ENCODE measurements around the gene YAP1. TPM values are rescaled to one million over a fixed set of nuclear protein-coding genes. Genes with fewer than 3 reads are reported as not detected.

The YAP1 gene
- total RNA-seq, 2 experiments from 2014 or later, result 1.1 to 1.5 TPM

DNA sequence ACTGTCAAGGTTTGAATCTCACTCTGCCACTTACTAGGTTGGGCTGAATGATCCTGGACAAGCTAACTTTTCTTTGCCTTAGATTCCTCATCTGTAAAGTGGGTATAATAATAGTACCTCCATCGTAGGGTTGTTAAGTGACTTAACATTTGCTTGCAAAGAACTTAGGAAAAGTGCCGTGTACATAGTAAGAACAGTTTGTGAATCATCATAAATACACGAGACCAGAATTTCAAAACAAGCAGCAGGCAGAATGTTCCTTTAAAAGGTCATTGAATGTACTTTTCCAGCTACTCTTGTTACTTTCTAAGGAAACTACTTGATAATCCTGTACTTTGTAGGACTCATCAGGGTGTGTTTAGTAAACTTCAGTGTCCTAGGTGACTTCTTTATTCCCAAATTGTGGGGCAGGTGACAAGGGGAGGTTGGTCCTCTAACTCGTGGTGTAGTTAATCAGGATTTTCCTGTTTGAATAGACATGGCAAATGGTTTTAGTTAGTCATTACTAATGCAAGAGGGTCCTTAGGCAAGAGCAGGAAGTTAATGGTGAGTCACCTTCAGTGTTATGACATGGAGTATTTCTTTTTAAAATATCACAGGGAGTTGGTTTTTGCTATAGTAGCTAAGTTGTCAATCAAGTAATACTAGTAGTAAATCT is 67.9 kb downstream of the YAP1 start:
- no peaks in the 10 kb centered on the region for H3K36me3 Mint-ChIP-seq (ENCODE audit: low read depth)
- H3K9me3 Mint-ChIP-seq, result no peaks in the 10 kb centered on the region
- no peak overlapping the region for H3K27ac Mint-ChIP-seq
- DNase-seq, result no peak
- intact Hi-C loops (cut with micrococcal nuclease), result no loop called here
- H3K4me3 Mint-ChIP-seq, result no peak overlapping the region
- H3K4me1 Mint-ChIP-seq (ENCODE audit: low read depth), result peaks cover 5% of the 10 kb centered on the region
- H3K27me3 Mint-ChIP-seq (ENCODE audit: low read depth), result peaks cover 9% of the 10 kb centered on the region
- CTCF ChIA-PET, result interaction anchor here (0.7 kb wide), 1 partner anchor 488 kb away, joined by 4 read pairs; no protein-coding TSS in a partner anchor

DNA sequence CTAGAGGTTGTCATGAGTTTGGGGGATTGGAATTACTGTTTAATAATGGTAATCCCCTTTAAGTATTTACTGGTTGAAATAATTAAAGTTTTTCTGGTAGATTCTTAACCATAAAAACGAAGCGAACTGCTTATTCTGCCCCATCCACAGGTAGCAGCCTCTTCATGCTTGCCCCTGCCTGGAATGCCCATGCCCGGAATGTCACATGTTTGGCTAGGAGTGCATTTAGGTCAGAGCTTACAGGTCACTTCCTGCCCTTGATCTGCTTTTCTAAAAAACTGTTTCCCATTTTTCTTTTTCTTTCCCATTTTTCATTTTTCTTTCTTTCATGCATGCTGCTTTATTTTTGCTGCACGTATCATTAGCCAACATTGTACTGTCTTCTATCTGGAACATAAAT is 69.1 kb downstream of the YAP1 start:
- H3K27me3 Mint-ChIP-seq (ENCODE audit: low read depth), result peaks cover 4% of the 10 kb centered on the region
- no peak overlapping the region for H3K4me3 Mint-ChIP-seq
- intact Hi-C loops (cut with micrococcal nuclease), result no loop called here
- CTCF ChIA-PET, result no interaction called here
- H3K9me3 Mint-ChIP-seq, result no peaks in the 10 kb centered on the region
- no peaks in the 10 kb centered on the region for H3K36me3 Mint-ChIP-seq (ENCODE audit: low read depth)
- DNase-seq, result no peak
- peaks cover 5% of the 10 kb centered on the region for H3K4me1 Mint-ChIP-seq (ENCODE audit: low read depth)
- H3K27ac Mint-ChIP-seq, result no peak overlapping the region

DNA sequence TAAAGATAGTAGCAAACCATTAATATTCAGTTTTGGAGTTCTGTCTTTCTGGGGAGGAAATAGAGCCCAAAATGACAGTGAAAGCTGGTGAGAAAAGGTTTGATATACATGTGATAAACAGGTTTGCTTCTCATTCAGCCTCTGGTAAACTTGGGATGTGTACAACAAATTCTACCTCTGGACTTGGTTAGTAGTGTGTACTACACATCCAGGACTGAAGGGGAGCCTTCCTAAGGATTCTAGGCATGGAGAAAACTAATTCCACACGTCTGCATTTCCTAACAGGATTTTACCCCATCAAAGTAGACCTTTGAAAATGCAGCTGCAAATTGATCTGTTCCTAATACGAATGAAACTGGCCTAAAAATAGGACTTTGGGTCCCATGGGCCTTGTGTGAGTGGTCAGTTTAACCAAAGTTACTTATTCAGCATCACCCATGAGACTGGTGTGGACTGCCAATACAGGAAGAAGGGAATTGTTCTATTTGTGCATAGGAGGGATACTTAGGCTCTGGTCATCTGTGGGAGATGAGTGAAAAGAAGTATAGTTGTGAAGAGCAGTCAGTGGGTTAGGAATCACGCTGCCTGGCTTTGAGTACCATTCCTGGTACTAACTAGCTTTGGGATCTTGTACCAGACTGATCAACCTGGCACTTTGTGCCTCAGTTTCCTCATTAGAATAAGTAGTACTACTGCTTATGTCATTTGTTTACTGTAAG is 74.2 kb downstream of the YAP1 start:
- DNase-seq, result no peak
- CTCF ChIA-PET, result no interaction called here
- no peaks in the 10 kb centered on the region for H3K4me1 Mint-ChIP-seq (ENCODE audit: low read depth)
- intact Hi-C loops (cut with micrococcal nuclease), result no loop called here
- no peaks in the 10 kb centered on the region for H3K36me3 Mint-ChIP-seq (ENCODE audit: low read depth)
- H3K27ac Mint-ChIP-seq, result no peak overlapping the region
- H3K4me3 Mint-ChIP-seq, result no peak overlapping the region
- no peaks in the 10 kb centered on the region for H3K9me3 Mint-ChIP-seq
- H3K27me3 Mint-ChIP-seq (ENCODE audit: low read depth), result peaks cover 2% of the 10 kb centered on the region

DNA sequence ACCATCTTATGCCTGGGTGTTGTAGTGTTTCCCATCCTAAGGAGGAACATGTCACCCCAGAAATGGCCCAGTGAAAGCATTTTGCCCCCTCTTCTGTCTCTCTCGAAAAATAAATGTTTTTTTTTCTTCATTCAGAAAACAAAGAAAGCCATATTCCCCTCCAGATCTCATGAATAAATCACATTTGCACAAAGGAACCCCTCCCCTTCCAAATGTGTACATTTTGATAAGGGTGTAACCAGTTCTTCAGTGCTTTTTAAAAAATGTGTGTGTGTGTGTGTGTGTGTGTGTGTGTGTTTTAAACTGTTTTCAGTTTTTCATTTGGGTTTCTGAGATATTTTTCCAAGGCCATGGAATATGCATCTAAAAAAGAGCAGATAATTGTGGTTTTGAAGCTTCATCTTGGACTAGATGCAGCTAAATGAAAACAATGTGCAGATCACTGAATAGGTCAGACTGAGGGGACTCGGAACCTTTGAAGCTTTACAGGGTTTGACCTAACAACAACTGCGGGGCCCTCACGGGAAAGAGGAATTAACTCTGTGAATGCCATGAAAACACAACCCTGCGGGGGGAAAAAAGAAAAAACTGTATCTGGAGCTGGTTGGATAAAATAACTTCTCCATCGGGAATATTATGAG is 76.4 kb downstream of the YAP1 start:
- H3K4me3 Mint-ChIP-seq, result no peak overlapping the region
- CTCF ChIA-PET, result interaction anchor here (0.7 kb wide), 1 partner anchor 172 kb away, joined by 4 read pairs; no protein-coding TSS in a partner anchor
- intact Hi-C loops (cut with micrococcal nuclease), result no loop called here
- H3K9me3 Mint-ChIP-seq, result no peaks in the 10 kb centered on the region
- no peaks in the 10 kb centered on the region for H3K4me1 Mint-ChIP-seq (ENCODE audit: low read depth)
- H3K27ac Mint-ChIP-seq, result no peak overlapping the region
- no peak for DNase-seq
- no peaks in the 10 kb centered on the region for H3K36me3 Mint-ChIP-seq (ENCODE audit: low read depth)
- peaks cover 7% of the 10 kb centered on the region for H3K27me3 Mint-ChIP-seq (ENCODE audit: low read depth)

DNA sequence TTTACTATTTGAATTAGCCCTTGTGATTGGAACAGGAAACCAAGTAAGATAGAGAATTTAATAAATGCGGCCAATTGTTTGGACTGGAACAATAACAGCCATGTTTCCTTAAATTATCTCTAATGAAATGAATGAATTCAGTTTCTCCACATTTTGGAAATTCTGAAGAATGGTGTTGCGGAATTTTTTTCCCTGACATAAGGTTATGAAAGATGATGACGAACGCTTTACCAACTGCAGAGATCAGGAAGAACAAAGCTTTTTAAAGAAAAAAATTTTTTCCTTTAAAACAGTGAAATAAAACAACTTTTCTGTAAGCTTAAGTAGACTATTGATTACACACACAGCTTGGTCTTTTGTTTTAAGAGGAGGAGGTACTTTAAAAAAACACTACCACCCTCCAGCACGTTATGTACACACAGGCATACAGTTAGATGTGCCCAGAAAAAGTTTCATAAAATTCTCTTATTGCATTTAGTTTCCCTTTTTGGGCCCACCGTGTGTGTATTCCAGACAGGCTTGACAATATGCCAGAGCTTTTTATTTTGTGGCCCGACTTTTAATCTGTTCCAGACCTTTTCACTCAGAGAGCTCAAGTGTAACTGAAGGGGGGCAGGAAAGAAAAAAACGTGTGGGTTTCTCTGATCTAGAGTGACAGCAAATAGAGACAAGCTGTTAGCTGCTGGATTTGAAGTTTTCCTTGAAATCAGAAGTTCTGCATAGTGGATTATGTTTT is 77.3 kb downstream of the YAP1 start:
- H3K27me3 Mint-ChIP-seq (ENCODE audit: low read depth), result peaks cover 7% of the 10 kb centered on the region
- no peaks in the 10 kb centered on the region for H3K36me3 Mint-ChIP-seq (ENCODE audit: low read depth)
- CTCF ChIA-PET, result no interaction called here
- no peaks in the 10 kb centered on the region for H3K4me1 Mint-ChIP-seq (ENCODE audit: low read depth)
- intact Hi-C loops (cut with micrococcal nuclease), result no loop called here
- no peak overlapping the region for H3K4me3 Mint-ChIP-seq
- H3K27ac Mint-ChIP-seq, result no peak overlapping the region
- no peaks in the 10 kb centered on the region for H3K9me3 Mint-ChIP-seq
- DNase-seq, result no peak

DNA sequence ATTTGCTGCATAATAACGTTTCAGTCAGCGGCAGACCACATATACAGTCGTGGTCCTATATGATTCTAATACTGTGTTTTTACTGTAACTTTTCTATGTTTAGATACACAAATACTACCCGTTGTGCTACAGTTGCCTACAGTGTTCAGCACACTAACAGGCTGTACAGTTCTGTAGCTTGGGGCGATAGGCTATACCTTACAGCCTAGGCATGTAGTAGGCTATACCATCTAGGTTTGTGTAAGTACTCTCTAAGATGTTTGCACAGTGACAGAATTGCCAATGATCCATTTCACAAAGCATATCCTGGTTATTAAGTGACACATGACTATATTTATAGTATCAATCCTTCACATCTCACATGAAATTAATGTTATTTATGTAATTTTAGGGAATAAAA is 78.2 kb downstream of the YAP1 start:
- Mint-ChIP-seq H3K4me3 (no peak overlapping the region), H3K36me3 (ENCODE audit: low read depth) (no peaks in the 10 kb centered on the region), H3K27ac (no peak overlapping the region), H3K27me3 (ENCODE audit: low read depth) (peaks cover 5% of the 10 kb centered on the region), H3K4me1 (ENCODE audit: low read depth) (no peaks in the 10 kb centered on the region), H3K9me3 (no peaks in the 10 kb centered on the region)
- intact Hi-C loops (cut with micrococcal nuclease), result no loop called here
- no peak for DNase-seq
- CTCF ChIA-PET, result interaction anchor here (0.6 to 0.7 kb wide), 2 partner anchors 211 to 550 kb away, joined by 3 to 4 read pairs; no protein-coding TSS in a partner anchor

DNA sequence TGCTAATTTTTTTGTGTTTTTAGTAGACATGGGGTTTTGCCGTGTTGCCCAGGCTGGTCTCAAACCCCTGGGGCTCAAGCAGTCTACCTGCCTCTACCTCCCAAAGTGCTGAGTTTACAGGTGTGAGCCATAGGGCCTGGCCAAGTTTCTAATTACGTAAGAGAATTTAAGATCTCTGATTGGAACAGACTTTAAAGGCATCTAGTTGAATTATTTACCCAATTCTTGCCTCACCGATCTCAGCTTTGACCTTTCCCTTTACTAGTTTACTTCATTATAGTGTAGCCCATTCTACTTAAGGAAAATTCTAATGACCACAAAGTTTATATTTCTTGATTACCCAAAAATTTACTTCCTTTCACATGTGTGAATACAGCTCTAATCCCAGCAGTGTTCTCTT is 81.6 kb downstream of the YAP1 start:
- Mint-ChIP-seq H3K4me1 (ENCODE audit: low read depth) (no peaks in the 10 kb centered on the region), H3K9me3 (no peaks in the 10 kb centered on the region), H3K27me3 (ENCODE audit: low read depth) (peaks cover 8% of the 10 kb centered on the region), H3K27ac (no peak overlapping the region), H3K4me3 (no peak overlapping the region), H3K36me3 (ENCODE audit: low read depth) (no peaks in the 10 kb centered on the region)
- intact Hi-C loops (cut with micrococcal nuclease), result no loop called here
- DNase-seq, result no peak
- CTCF ChIA-PET, result no interaction called here

DNA sequence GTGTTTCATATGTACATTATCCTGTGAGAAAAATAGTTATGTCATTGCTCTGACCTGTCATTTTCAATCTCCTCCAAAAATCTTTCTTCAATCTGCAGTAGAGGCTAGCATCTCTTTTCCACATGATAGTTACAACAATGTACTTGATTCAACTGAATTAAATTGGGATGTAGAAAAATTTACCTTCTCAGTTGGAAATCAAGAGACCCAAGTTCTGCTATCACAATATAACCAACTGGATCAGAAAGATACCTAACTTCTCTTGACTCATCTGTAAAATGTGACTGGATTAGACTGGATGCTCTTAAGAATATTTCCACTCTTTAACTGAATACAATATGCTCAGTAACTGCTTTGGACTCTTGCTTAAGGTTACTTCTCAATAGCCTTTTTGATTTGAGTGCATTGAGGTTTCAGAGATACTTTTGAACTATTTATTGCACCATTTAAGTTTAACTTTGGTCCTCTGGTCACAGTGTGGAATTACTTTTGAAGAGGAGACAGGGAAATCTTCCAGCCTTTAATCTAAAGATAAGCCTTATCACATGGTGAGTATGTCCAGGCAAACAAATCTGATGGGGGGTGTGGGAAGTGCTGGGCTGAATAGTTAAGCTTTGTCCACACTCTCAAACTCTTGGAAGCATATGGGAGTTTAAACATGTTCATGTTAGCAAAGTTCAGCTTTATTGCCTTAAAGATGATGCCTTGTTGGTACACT is 82.3 kb downstream of the YAP1 start:
- H3K4me3 Mint-ChIP-seq, result no peak overlapping the region
- H3K27me3 Mint-ChIP-seq (ENCODE audit: low read depth), result peaks cover 8% of the 10 kb centered on the region
- no peak for DNase-seq
- H3K36me3 Mint-ChIP-seq (ENCODE audit: low read depth), result no peaks in the 10 kb centered on the region
- no peaks in the 10 kb centered on the region for H3K4me1 Mint-ChIP-seq (ENCODE audit: low read depth)
- no peaks in the 10 kb centered on the region for H3K9me3 Mint-ChIP-seq
- intact Hi-C loops (cut with micrococcal nuclease), result no loop called here
- no peak overlapping the region for H3K27ac Mint-ChIP-seq
- CTCF ChIA-PET, result interaction anchor here (0.6 kb wide), 1 partner anchor 322 kb away, joined by 3 read pairs; no protein-coding TSS in a partner anchor

DNA sequence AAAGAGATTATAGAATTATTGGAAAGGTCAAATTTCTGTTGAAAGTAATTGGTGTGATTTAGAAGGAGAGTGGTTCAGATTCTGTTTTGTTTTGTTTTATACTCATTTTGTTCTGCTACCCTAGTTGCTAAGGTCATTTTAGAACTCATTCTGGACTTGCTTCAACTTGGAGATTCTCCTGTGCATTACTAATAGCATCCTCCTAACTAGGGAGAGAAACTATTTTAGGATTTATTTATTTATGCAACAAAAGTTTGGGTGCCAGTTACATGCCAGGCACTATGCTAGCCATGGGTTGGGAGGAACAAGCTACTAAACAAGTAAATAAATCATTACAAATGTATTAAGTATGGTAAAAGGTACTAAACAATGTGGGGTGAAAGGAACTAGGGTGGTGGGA is 84.0 kb downstream of the YAP1 start:
- Mint-ChIP-seq H3K36me3 (ENCODE audit: low read depth) (no peaks in the 10 kb centered on the region), H3K4me1 (ENCODE audit: low read depth) (no peaks in the 10 kb centered on the region), H3K27me3 (ENCODE audit: low read depth) (peaks cover 10% of the 10 kb centered on the region), H3K27ac (no peak overlapping the region), H3K9me3 (no peaks in the 10 kb centered on the region), H3K4me3 (no peak overlapping the region)
- intact Hi-C loops (cut with micrococcal nuclease), result no loop called here
- no peak for DNase-seq
- CTCF ChIA-PET, result no interaction called here

DNA sequence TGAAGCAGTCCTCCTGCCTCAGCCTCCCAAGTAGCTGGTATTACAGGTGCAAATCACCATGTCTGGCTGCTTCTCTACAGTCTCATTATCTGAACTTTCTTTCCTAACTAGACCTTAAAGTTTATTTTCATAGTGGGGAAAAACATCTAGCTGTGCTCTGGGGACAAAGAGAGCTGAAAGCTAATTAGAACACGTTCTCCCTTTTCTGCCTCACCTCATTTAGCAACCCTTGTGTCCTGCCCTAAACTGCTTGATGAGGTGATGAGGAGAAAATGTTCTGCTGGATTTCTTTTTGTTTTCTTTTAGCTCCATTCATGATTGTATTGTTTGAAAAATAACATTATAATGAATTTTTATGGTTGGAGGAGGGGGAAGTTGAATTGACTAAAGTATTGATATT is 84.7 kb downstream of the YAP1 start:
- Mint-ChIP-seq H3K36me3 (ENCODE audit: low read depth) (no peaks in the 10 kb centered on the region), H3K9me3 (no peaks in the 10 kb centered on the region), H3K27ac (no peak overlapping the region), H3K4me1 (ENCODE audit: low read depth) (no peaks in the 10 kb centered on the region), H3K27me3 (ENCODE audit: low read depth) (peaks cover 10% of the 10 kb centered on the region), H3K4me3 (no peak overlapping the region)
- intact Hi-C loops (cut with micrococcal nuclease), result no loop called here
- no peak for DNase-seq
- CTCF ChIA-PET, result interaction anchor here (0.6 kb wide), 1 partner anchor 892 kb away, joined by 3 read pairs; no protein-coding TSS in a partner anchor

DNA sequence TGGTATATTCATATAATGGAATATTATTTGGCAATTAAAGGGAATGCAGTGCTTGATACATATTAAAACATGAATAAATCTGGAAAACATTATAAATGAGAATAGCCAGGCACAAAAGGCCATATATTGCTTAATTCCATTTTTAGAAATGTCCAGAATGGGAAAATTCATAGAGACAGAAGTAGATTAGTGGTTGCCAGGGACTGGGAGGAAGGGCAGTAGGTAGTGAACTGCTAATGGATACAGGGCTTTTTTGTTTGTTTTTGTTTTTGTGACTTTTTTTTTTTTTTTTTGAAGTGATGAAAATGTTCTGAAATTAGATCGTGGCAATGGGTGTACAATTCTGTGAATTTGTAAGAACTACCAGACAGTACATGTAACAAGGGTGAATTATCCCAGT is 86.1 kb downstream of the YAP1 start:
- Mint-ChIP-seq H3K4me3 (no peak overlapping the region), H3K9me3 (no peaks in the 10 kb centered on the region), H3K4me1 (ENCODE audit: low read depth) (no peaks in the 10 kb centered on the region), H3K27me3 (ENCODE audit: low read depth) (peaks cover 5% of the 10 kb centered on the region), H3K27ac (no peak overlapping the region), H3K36me3 (ENCODE audit: low read depth) (no peaks in the 10 kb centered on the region)
- intact Hi-C loops (cut with micrococcal nuclease), result no loop called here
- DNase-seq, result no peak
- CTCF ChIA-PET, result no interaction called here

DNA sequence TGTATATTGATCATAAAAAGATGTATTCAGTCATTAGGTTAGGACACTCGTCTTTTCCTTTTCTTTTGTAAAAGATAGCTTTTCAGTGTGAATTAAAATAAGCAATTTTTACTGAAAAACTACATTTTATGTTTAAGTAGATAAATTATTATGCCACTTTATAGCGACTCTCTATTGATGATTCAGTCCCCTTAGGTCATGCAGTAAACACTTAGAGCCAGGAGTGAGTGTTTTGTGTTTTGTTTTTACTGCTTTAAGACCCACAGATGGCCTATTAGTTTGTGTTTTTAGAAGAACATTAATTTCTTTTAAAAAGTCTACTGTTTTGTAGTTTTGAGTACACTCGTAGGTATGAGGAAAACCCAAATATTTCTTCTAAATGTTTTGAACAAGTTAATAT is 86.6 kb downstream of the YAP1 start:
- Mint-ChIP-seq H3K36me3 (ENCODE audit: low read depth) (no peaks in the 10 kb centered on the region), H3K27me3 (ENCODE audit: low read depth) (peaks cover 8% of the 10 kb centered on the region), H3K4me3 (no peak overlapping the region), H3K27ac (no peak overlapping the region), H3K4me1 (ENCODE audit: low read depth) (no peaks in the 10 kb centered on the region), H3K9me3 (no peaks in the 10 kb centered on the region)
- intact Hi-C loops (cut with micrococcal nuclease), result no loop called here
- CTCF ChIA-PET, result no interaction called here
- DNase-seq, result no peak

Data from activated naive CD4-positive, alpha-beta T cell treated with anti-CD3 and anti-CD28 coated beads for 36 hours (primary cell).